Neutrophil (primary cell): ENCODE results near the gene LTB4R.

Source experiments
- H3K27ac ChIP-seq: fragments of 200-600 bp; sonication (generic); 2 replicates; pipeline ENCODE4 v1.5.1; 2016; ENCODE audit warnings: mild to moderate bottlenecking, moderate library complexity
- H3K27me3 ChIP-seq: fragments of 200-600 bp; sonication (generic); 2 replicates; pipeline ENCODE4 v1.6.0; 2016; ENCODE audit warnings: mild to moderate bottlenecking
- H3K36me3 ChIP-seq: fragments of 200-600 bp; sonication (generic); 2 replicates; pipeline ENCODE4 v1.5.1; 2017
- H3K4me1 ChIP-seq, 2 experiments: fragments of 200-600 bp in 1 of 2; sonication (generic) in 1 of 2; 1 replicate in 1 of 2; 2 replicates in 1 of 2; pipeline versions ENCODE4 v1.5.1 to v1.6.1; 2013 to 2016; ENCODE audit warnings: low read depth in 1 of 2, low read length in 1 of 2, mild to moderate bottlenecking in 1 of 2, moderate library complexity in 1 of 2; ENCODE audit not compliant: control insufficient read depth in 1 of 2, insufficient read depth in 1 of 2
- H3K4me3 ChIP-seq, 2 experiments: fragments of 200-600 bp in 1 of 2; sonication (generic) in 1 of 2; 1 replicate in 1 of 2; 2 replicates in 1 of 2; pipeline ENCODE4 v1.5.1; 2013 to 2016; ENCODE audit warnings: low read depth in 1 of 2, low read length in 1 of 2, mild to moderate bottlenecking in 1 of 2, moderate library complexity in 1 of 2
- H3K9me3 ChIP-seq: fragments of 200-600 bp; sonication (generic); 2 replicates; pipeline ENCODE4 v1.5.1; 2016
- TF ChIP-seq, protein P1 (sequence below): fragments of 200-600 bp; sonication (generic); IDR thresholded peaks from 2 replicates; pipeline ENCODE4 v1.5.1; 2016; ENCODE audit warnings: antibody characterized with exemption

The LTB4R gene

DNA sequence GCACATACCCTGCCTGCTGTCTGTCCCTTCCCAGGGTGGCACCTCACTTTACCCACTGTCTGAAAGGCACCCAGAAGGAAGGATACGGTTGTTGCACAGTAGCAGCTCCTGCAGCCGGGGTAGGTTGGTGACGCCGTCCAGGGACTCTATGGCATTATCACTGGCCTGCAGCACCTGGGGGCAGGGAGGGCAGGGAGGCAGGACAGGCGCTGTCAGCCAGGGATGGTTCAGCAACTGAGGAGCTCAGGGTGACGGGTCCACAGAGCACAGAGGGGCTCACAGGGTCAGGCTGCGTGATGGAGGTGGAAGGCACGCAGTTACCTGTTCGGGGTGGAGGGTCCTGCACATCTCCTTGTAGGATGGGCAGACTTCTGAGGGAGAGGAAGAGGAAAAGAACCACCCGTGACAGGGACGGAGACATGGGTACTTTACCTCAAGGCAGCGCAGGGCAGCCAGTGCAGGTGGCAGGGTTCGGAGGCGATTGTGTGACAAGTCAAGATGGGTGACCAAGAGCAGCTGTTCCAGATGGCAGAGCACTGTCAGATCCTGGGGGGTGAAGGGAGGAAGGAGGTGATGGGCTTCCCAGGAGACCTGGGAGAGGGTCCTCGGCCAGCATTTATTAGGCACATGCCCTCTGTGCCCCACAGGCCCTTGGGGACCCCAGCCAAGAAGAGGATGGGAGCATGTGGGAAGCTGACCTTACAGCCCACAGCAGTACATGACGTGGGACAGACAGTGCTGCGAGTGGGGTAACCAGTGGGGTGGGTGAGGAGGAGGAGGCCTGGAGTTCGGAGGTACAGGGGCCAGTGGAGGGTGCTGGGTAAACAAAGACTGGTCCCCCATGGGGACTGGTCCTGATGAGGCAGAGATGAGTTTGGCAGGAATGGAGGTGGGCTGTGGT lies 44.7 kb upstream of the LTB4R start:
- peaks cover 46% of the 10 kb centered on the region for H3K36me3 ChIP-seq
- TF ChIP-seq, protein P1, sequence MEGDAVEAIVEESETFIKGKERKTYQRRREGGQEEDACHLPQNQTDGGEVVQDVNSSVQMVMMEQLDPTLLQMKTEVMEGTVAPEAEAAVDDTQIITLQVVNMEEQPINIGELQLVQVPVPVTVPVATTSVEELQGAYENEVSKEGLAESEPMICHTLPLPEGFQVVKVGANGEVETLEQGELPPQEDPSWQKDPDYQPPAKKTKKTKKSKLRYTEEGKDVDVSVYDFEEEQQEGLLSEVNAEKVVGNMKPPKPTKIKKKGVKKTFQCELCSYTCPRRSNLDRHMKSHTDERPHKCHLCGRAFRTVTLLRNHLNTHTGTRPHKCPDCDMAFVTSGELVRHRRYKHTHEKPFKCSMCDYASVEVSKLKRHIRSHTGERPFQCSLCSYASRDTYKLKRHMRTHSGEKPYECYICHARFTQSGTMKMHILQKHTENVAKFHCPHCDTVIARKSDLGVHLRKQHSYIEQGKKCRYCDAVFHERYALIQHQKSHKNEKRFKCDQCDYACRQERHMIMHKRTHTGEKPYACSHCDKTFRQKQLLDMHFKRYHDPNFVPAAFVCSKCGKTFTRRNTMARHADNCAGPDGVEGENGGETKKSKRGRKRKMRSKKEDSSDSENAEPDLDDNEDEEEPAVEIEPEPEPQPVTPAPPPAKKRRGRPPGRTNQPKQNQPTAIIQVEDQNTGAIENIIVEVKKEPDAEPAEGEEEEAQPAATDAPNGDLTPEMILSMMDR = no peak
- no peak overlapping the region for H3K27ac ChIP-seq
- no peaks in the 10 kb centered on the region for H3K27me3 ChIP-seq
- no peak overlapping the region for H3K4me3 ChIP-seq
- H3K4me1 ChIP-seq = peaks cover 6 to 8% of the 10 kb centered on the region in 2 experiments
- H3K9me3 ChIP-seq = no peaks in the 10 kb centered on the region

DNA sequence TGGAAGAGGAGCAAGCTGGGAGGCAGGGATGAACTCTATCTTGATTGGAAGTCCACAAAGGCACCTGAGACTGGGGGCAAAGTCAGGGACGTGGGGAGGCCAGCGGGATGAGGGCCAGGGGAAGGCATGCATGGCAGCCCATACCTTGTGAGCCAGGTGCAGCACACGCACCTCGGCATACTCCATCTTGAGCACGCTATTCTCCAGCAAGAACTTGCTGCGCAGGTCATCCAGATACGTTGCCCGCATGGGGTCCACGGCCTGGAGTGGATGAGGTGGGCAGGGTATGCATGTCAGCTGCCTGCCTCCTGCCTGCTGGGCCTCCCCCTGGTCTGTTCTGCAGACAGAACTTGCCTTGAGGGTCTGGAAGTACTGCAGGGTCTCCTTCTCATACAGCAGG lies 43.8 kb upstream of the LTB4R start:
- TF ChIP-seq, protein P1 = no peak
- H3K27ac ChIP-seq = no peak overlapping the region
- H3K27me3 ChIP-seq = no peaks in the 10 kb centered on the region
- no peaks in the 10 kb centered on the region for H3K9me3 ChIP-seq
- H3K4me1 ChIP-seq = peaks cover 15 to 16% of the 10 kb centered on the region in 2 experiments
- peaks cover 46% of the 10 kb centered on the region for H3K36me3 ChIP-seq
- H3K4me3 ChIP-seq = no peak overlapping the region

GRCh38 chr14:24268225-24268624 lies 43.1 kb upstream of the LTB4R start:
- peaks cover 22 to 24% of the 10 kb centered on the region in 2 experiments for H3K4me1 ChIP-seq
- no peak overlapping the region for H3K4me3 ChIP-seq
- H3K9me3 ChIP-seq = no peaks in the 10 kb centered on the region
- H3K27me3 ChIP-seq = no peaks in the 10 kb centered on the region
- TF ChIP-seq, protein P1 = no peak
- H3K36me3 ChIP-seq = peaks cover 46% of the 10 kb centered on the region
- no peak overlapping the region for H3K27ac ChIP-seq

DNA sequence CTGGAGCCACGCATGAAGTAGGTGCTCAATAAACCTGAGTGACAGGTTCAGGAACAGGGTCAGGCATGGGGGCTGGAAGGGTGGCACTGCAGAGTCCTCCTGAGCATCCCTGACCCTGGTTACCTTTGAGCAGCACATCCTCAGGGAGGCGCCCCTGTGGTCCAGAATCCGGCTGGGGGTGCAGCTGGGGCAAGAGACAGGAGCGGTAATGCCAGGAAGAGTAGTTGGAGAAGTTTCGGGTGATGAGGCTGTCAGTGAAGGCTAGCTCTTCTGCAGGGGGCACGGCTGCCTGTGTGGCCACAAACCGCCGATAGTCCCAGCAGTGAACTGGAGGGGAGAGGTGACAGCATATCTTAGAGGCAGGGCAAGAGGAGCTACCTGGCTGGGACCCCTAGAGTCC lies 41.9 kb upstream of the LTB4R start:
- Histone ChIP-seq H3K4me3 (no peak overlapping the region), H3K27me3 (no peaks in the 10 kb centered on the region), H3K27ac (no peak overlapping the region), H3K36me3 (peaks cover 46% of the 10 kb centered on the region), H3K4me1 (peaks cover 33 to 35% of the 10 kb centered on the region in 2 experiments), H3K9me3 (no peaks in the 10 kb centered on the region)
- TF ChIP-seq, protein P1 = no peak

- peaks cover 40 to 41% of the 10 kb centered on the region in 2 experiments for H3K4me1 ChIP-seq
- H3K36me3 ChIP-seq = peaks cover 45% of the 10 kb centered on the region
- TF ChIP-seq, protein P1 = no peak
- H3K4me3 ChIP-seq = no peak overlapping the region
- peak overlapping the region; percentile 95 for H3K27ac ChIP-seq
- no peaks in the 10 kb centered on the region for H3K9me3 ChIP-seq
- no peaks in the 10 kb centered on the region for H3K27me3 ChIP-seq
Observed at GRCh38 chr14:24269910-24270536, 41.3 kb upstream of the LTB4R start.
